ENCODE measurements around the gene FUT6. TPM values are rescaled to one million over a fixed set of nuclear protein-coding genes. Genes with fewer than 3 reads are reported as not detected.
A peak's percentile ranks its signal among the peaks of the same experiment; 100 is the strongest.
"Not testable (repeated sequence)": the region's sequence is repeated elsewhere in the genome, so short reads cannot be mapped to it uniquely, and the experiment has no call there.

Gene FUT6
- total RNA-seq, 2 donors from 2014 or later, result 3.6 to 12.2 TPM

DNA sequence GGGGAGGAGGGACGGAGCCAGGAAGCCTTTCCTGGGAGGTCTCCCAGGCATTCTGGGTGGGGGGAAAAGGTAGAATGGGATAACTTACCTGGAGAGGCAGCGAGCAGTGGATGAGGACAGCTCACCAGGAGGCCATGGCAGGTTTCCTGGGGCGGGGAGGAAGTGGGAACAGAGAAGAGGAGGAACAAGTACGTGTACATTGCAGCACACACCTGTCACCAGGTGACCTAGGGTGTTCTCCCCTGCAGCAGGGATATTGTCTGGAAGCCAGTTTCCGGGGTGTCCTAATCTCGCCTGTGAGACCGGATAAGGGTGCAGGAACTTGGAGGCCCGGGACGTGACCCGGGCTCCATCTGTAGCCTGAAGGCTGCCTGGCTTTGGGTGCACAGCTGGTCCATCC is 11.8 kb upstream of the FUT6 start, which contains the start of gene FUT3:
FUT3 (minus strand) TSS at position 148 of the 400 bp plus-strand sequence.
- Histone ChIP-seq H3K27ac (peak within 1 kb of the TSS; percentile 48 to 88 (median 77)), H3K27me3 (no peaks in the 10 kb centered on the region), H3K9me3 (no peaks in the 10 kb centered on the region), H3K4me3 (no peak within 1 kb of the TSS), H3K4me1 (peaks cover 6% of the 10 kb centered on the region), H3K36me3 (replicated peaks in 1 of 2; ENCODE audit: insufficient read depth in 1 of 2, low read depth in 2 of 2) (no peaks in the 10 kb centered on the region)
- intact Hi-C loops (cut with DNase I), result no loop called here
- peak; percentile 78 for ATAC-seq
- WGBS, 2 donors, result 54 to 63% methylated on average over 10 of the region's 10 CpGs
- peak in 2 of 3 donors; percentile 67 to 73 for TF ChIP-seq POLR2A (IDR thresholded peaks at IDR 0.05)
- TF ChIP-seq, protein P1, sequence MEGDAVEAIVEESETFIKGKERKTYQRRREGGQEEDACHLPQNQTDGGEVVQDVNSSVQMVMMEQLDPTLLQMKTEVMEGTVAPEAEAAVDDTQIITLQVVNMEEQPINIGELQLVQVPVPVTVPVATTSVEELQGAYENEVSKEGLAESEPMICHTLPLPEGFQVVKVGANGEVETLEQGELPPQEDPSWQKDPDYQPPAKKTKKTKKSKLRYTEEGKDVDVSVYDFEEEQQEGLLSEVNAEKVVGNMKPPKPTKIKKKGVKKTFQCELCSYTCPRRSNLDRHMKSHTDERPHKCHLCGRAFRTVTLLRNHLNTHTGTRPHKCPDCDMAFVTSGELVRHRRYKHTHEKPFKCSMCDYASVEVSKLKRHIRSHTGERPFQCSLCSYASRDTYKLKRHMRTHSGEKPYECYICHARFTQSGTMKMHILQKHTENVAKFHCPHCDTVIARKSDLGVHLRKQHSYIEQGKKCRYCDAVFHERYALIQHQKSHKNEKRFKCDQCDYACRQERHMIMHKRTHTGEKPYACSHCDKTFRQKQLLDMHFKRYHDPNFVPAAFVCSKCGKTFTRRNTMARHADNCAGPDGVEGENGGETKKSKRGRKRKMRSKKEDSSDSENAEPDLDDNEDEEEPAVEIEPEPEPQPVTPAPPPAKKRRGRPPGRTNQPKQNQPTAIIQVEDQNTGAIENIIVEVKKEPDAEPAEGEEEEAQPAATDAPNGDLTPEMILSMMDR (IDR thresholded peaks at IDR 0.05), result peak in 1 of 7 experiments; percentile 1
- peak; percentile 45 to 69 (median 56) for DNase-seq

DNA sequence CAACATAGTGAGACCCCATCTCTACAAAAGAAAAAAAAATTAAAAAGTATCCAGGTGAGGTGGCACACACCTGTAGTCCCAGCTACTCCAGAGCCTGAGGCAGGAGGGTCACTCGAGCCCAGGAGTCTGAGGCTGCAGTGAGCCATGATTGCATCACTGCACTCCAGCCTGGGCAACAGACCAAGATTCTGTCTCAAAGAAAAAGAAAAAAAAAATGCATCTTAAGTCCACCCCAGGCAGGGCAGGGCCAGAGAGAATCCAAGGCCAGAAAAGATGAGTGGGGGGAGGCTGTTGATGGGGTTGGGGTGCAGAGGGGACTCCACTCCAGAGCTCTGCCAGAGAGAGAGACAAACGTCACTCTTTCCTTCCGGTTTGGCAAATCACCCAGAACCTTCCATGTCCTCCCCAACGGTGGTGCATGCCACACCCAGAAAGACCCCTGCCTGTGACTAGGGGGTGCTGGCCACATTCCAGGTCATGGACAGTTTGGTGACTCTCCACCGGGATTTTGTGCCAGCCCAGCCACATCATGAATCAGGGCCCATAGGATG is 11.3 kb upstream of the FUT6 start:
- Histone ChIP-seq H3K4me3 (no peak overlapping the region), H3K9me3 (no peaks in the 10 kb centered on the region), H3K36me3 (replicated peaks in 1 of 2; ENCODE audit: insufficient read depth in 1 of 2, low read depth in 2 of 2) (no peaks in the 10 kb centered on the region), H3K4me1 (peaks cover 7% of the 10 kb centered on the region), H3K27ac (peak overlapping the region; percentile 48 to 88 (median 77)), H3K27me3 (no peaks in the 10 kb centered on the region)
- DNase-seq, result peak; percentile 61 to 80 (median 72)
- intact Hi-C loops (cut with DNase I), result no loop called here
- peak; percentile 82 for ATAC-seq
- 12 to 17% methylated on average over 4 to 5 of the region's 5 CpGs for WGBS, 2 donors
- TF ChIP-seq, protein P1 (IDR thresholded peaks at IDR 0.05), result no peak
- TF ChIP-seq POLR2A (IDR thresholded peaks at IDR 0.05), result no peak

DNA sequence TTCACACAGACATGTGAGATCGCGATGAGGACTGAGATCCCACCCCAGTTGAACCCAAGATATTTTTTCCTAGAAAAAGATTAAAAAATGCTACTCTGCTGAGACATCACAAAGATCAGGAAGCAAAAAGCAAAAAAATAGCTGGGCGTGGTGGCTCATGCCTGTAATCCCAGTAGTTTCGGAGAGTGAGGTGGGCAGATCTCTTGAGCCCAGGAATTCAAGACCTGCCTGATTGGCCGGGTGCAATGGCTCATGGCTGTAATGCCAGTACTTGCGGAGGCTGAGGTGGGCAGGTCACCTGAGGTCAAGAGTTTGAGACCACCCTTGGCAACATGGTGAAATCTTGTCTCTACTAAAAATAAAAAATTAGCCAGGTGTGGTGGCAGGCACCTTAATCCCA is 10.7 kb upstream of the FUT6 start:
- ATAC-seq, result no peak
- peak in 1 of 4 donors; percentile 12 for DNase-seq
- 63 to 71% methylated on average over 6 of the region's 6 CpGs for WGBS, 2 donors
- H3K4me3 ChIP-seq, result no peak overlapping the region
- intact Hi-C loops (cut with DNase I), result no loop called here
- H3K9me3 ChIP-seq, result no peaks in the 10 kb centered on the region
- peak in 1 of 3 donors; percentile 26 for TF ChIP-seq POLR2A (IDR thresholded peaks at IDR 0.05)
- TF ChIP-seq, protein P1 (IDR thresholded peaks at IDR 0.05), result no peak
- H3K27me3 ChIP-seq, result no peaks in the 10 kb centered on the region
- H3K4me1 ChIP-seq, result peaks cover 7% of the 10 kb centered on the region
- H3K27ac ChIP-seq, result peak overlapping the region in 3 of 4 donors; percentile 69 to 88 (median 85)
- H3K36me3 ChIP-seq (replicated peaks in 1 of 2; ENCODE audit: insufficient read depth in 1 of 2, low read depth in 2 of 2), result no peaks in the 10 kb centered on the region

DNA sequence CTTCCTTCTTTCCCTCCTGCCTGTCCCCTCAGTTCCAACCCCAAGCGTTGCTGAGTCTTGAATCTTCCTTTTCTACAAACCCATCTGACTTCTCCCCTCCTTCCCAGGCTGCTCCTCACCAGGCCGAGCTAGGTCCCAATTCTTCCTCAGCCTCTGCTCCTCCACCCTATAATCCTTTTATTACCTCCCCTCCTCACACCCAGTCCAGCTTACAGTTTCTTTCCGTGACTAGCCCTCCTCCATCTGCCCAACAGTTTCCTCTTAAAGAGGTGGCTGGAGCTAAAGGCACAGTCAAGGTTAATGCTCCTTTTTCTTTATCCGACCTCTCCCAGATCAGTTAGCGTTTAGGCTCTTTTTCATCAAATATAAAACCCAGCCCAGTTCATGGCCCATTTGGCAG is 9.1 kb upstream of the FUT6 start:
- H3K4me1 ChIP-seq; intact Hi-C loops (cut with DNase I); H3K36me3 ChIP-seq (replicated peaks in 1 of 2; ENCODE audit: insufficient read depth in 1 of 2, low read depth in 2 of 2); ATAC-seq; H3K27me3 ChIP-seq; DNase-seq; H3K4me3 ChIP-seq; H3K9me3 ChIP-seq: not testable (repeated sequence)
- H3K27ac ChIP-seq, result peak overlapping the region in 2 of 4 donors; percentile 85 to 88
- WGBS, 2 donors, result 56 to 59% methylated on average over 5 of the region's 5 CpGs

DNA sequence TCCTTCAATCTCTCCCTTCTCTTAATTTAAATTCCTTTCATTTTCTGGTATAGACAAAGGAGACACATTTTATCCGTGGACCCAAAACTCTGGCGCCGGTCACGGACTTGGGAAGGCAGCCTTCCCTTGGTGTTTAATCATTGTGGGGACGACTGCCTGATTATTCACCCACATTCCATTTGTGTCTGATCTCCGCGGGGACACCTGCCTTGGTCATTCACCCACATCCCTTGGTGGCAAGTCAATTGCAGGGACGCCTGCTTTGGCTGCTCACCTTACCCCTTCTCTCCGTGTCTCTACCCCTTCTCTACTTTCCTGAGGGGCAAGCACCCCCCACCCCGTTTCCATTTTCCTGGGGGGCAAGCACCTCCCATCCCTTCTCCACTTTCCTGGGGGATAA is 8.3 kb upstream of the FUT6 start:
- H3K27ac ChIP-seq, result peak overlapping the region in 2 of 4 donors; percentile 24 to 85
- H3K4me3 ChIP-seq; DNase-seq; intact Hi-C loops (cut with DNase I); H3K9me3 ChIP-seq; H3K4me1 ChIP-seq; H3K27me3 ChIP-seq; H3K36me3 ChIP-seq (replicated peaks in 1 of 2; ENCODE audit: insufficient read depth in 1 of 2, low read depth in 2 of 2); ATAC-seq: not testable (repeated sequence)
- WGBS, 2 donors, result 48 to 50% methylated on average over 10 of the region's 10 CpGs
